ENCODE data around the gene TEDC2. TPM values are rescaled to one million over a fixed set of nuclear protein-coding genes. Genes with fewer than 3 reads are reported as not detected.

Gene TEDC2
- total RNA-seq, 1 donor from 2014 or later: 12.0 TPM

- no peak for DNase-seq (ENCODE audit: low read depth)
- Histone ChIP-seq H3K27me3 (ENCODE audit: control insufficient read depth, insufficient read depth, low read length) (no peaks in the 10 kb centered on the region), H3K4me3 (ENCODE audit: low read depth, low read length) (no peak overlapping the region), H3K36me3 (ENCODE audit: control insufficient read depth, insufficient read depth, low read length) (peaks cover 4% of the 10 kb centered on the region)
- TF ChIP-seq, protein P1, sequence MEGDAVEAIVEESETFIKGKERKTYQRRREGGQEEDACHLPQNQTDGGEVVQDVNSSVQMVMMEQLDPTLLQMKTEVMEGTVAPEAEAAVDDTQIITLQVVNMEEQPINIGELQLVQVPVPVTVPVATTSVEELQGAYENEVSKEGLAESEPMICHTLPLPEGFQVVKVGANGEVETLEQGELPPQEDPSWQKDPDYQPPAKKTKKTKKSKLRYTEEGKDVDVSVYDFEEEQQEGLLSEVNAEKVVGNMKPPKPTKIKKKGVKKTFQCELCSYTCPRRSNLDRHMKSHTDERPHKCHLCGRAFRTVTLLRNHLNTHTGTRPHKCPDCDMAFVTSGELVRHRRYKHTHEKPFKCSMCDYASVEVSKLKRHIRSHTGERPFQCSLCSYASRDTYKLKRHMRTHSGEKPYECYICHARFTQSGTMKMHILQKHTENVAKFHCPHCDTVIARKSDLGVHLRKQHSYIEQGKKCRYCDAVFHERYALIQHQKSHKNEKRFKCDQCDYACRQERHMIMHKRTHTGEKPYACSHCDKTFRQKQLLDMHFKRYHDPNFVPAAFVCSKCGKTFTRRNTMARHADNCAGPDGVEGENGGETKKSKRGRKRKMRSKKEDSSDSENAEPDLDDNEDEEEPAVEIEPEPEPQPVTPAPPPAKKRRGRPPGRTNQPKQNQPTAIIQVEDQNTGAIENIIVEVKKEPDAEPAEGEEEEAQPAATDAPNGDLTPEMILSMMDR (IDR thresholded peaks at IDR 0.05; ENCODE audit: insufficient read depth, low read length, poor library complexity, severe bottlenecking): no peak
Measured at GRCh38 chr16:2447920-2448583, 11.9 kb upstream of the TEDC2 start.

DNA sequence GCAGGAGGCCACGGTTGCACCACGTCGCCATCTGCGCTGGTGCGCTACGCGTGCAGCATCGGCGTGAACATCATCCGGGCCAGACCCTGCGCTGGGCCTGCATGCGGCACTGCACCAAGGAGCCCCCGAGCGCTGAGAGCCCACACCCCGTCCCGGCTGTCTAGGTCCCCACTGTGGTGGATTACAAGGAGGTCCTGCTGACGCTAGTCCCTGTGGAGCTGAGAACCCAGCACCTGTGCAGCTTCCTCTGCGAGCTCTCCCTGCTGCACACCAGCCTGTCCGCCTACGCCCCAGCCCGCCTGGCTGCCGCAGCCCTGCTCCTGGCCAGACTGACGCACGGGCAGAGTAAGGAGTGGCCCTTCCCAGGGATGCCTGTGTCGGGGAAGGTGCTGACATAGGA lies 10.8 kb upstream of the TEDC2 start:
- Histone ChIP-seq H3K27me3 (ENCODE audit: control insufficient read depth, insufficient read depth, low read length) (no peaks in the 10 kb centered on the region), H3K36me3 (ENCODE audit: control insufficient read depth, insufficient read depth, low read length) (peaks cover 6% of the 10 kb centered on the region), H3K4me3 (ENCODE audit: low read depth, low read length) (no peak overlapping the region)
- TF ChIP-seq, protein P1 (IDR thresholded peaks at IDR 0.05; ENCODE audit: insufficient read depth, low read length, poor library complexity, severe bottlenecking): no peak
- DNase-seq (ENCODE audit: low read depth): no peak

- no peak for DNase-seq (ENCODE audit: low read depth)
- no peak overlapping the region for H3K4me3 ChIP-seq (ENCODE audit: low read depth, low read length)
- peaks cover 6% of the 10 kb centered on the region for H3K36me3 ChIP-seq (ENCODE audit: control insufficient read depth, insufficient read depth, low read length)
- no peaks in the 10 kb centered on the region for H3K27me3 ChIP-seq (ENCODE audit: control insufficient read depth, insufficient read depth, low read length)
- TF ChIP-seq, protein P1 (IDR thresholded peaks at IDR 0.05; ENCODE audit: insufficient read depth, low read length, poor library complexity, severe bottlenecking): no peak
Measured at GRCh38 chr16:2450535-2450934, 9.4 kb upstream of the TEDC2 start.

DNA sequence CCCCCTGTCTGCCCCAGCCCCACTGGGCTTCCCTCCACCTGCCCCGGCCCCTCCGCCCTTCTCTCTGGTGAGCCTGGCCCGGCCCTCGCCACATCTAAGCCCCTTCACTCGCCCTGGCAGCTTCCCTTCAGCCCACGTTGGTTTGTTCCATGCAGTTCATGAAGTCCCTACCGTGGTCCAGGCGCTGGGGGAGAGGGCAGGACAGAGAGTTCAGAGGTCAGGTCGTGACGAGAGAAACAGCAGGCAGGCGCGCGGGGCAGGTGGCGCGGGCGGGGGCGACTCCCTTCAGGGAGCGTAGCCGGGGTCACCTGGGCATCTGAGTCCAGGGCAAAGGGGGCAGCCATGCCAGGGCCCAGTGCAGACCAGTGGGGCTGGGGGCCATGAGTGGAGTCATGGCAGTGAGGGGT lies 8.9 kb upstream of the TEDC2 start:
- no peak for DNase-seq (ENCODE audit: low read depth)
- Histone ChIP-seq H3K4me3 (ENCODE audit: low read depth, low read length) (no peak overlapping the region), H3K36me3 (ENCODE audit: control insufficient read depth, insufficient read depth, low read length) (peaks cover 6% of the 10 kb centered on the region), H3K27me3 (ENCODE audit: control insufficient read depth, insufficient read depth, low read length) (no peaks in the 10 kb centered on the region)
- TF ChIP-seq, protein P1 (IDR thresholded peaks at IDR 0.05; ENCODE audit: insufficient read depth, low read length, poor library complexity, severe bottlenecking): no peak

DNA sequence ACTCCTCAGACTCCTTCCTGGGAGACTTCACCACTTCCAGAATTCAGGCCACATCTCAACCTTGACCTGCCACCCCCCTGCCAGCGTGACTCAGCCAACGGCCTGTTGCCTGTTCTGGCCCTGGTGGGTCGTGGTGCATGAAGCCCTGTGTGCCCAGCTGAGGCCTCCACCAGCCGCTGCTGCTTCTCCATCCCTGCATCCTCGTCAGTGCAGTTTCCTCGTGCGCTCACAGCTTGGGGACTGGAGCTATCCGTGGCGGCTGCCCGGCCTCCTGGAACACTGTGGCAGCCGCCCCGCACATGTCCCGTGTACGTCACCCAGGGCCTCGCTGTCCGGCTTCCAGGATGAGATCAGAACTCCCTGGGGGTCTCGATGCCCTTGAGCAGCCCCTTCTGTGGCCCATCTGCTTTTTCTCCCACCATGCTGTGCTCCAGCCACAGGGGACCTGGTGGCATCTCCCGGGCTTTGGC lies 8.0 kb upstream of the TEDC2 start:
- DNase-seq (ENCODE audit: low read depth): no peak
- TF ChIP-seq, protein P1 (IDR thresholded peaks at IDR 0.05; ENCODE audit: insufficient read depth, low read length, poor library complexity, severe bottlenecking): no peak
- H3K27me3 ChIP-seq (ENCODE audit: control insufficient read depth, insufficient read depth, low read length): no peaks in the 10 kb centered on the region
- H3K36me3 ChIP-seq (ENCODE audit: control insufficient read depth, insufficient read depth, low read length): peaks cover 6% of the 10 kb centered on the region
- H3K4me3 ChIP-seq (ENCODE audit: low read depth, low read length): no peak overlapping the region

DNA sequence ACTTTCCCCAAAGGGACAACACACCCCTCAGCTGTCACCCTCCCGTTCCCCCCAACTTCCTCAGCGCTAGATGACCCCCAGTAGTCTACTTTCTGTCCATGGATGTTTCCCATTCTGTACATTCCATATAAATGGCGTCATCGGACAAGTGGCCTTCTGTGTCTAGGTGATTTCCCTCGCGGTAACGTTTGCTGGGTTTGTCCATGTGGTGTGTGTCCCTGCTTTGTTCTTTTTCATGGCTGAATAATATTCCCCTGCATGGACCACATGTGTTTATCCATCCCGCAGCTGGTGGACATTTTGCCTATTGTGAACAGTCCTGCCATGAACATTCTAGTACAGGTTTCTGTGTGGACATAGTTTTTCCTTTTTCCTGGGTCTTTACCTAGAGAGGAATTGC lies 7.3 kb upstream of the TEDC2 start:
- no peak for DNase-seq (ENCODE audit: low read depth)
- H3K4me3 ChIP-seq (ENCODE audit: low read depth, low read length): no peak overlapping the region
- H3K36me3 ChIP-seq (ENCODE audit: control insufficient read depth, insufficient read depth, low read length): peaks cover 6% of the 10 kb centered on the region
- TF ChIP-seq, protein P1 (IDR thresholded peaks at IDR 0.05; ENCODE audit: insufficient read depth, low read length, poor library complexity, severe bottlenecking): no peak
- no peaks in the 10 kb centered on the region for H3K27me3 ChIP-seq (ENCODE audit: control insufficient read depth, insufficient read depth, low read length)
